GM12865 (cell line): ENCODE results near the gene PPAN.

ENCODE experiments used
- DNase-seq: peaks from one replicate; pipeline ENCODE4 v3.0.0; 2010; ENCODE audit warnings: low read depth
- H3K4me3 ChIP-seq: 2 replicates; pipeline ENCODE4 v1.5.1; 2011; ENCODE audit warnings: mild to moderate bottlenecking, low read depth, low read length, control low read depth
- CTCF ChIP-seq: IDR thresholded peaks from 2 replicates; pipeline ENCODE4 v1.5.1; 2011; ENCODE audit warnings: low read length, control low read depth, low read depth, inconsistent platforms; ENCODE audit not compliant: insufficient read depth; ENCODE audit errors: missing control alignments

The PPAN gene

GRCh38 chr19:10092648-10093294 lies 13.4 kb upstream of the PPAN start:
- DNase-seq = no peak
- no peak for TF ChIP-seq CTCF
- H3K4me3 ChIP-seq = no peak overlapping the region

DNA sequence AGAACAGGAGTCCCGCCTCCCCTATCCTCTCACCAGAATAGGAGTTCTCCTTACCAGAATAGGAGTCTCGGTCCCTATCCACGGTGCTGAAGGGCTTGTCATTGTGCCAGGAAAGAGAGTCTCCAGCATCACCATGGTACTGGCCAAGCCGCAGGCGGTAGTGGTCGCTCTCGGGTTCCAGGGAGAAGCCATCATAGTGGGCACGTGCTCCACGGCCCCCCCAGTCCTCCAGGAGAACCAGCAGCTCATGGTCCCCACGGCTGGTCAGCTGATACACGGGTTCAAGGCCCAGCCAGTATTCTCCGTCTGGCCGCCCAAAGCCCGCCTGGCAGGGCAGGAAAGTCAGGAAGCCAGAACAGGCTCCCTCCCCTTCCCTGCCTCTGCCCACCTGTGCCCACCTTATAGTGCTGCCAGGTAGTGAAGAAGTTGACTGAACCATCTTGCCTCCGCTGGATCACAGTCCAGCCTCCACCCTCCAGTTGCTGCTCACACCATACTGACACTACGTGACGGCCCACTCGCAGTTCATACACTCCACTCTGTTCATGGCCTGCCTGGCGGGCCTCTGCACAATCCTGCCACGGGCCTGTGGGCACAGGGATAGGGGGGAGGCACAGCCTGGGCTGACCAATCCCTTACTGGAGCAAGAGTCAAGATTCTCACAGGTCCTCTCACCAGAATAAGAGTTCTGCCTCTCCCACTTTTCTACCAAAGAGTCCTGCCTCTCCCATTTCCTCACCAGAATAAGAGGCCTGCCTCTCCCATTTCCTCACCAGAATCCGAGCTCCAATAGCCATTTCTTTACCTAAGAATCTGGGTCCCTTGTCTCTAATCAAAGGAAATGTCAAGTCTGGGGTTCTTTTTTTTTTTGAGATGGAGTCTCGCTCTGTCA lies 12.6 kb upstream of the PPAN start:
- DNase-seq = no peak
- TF ChIP-seq CTCF = no peak

DNA sequence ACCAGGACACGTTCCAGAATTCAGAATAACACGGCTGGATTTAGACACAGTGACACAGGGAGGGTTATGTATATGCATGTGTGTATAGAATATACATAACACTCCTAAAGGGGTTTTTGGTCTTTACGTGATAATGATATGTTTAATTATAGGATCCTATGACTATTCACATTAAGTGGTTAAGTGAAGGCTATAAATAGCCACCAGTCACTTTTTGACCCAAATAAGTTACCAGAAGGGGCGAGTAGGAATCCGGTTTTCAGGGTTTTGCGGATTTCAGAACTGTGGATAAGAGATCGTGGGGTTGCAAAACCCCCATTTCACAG lies 10.6 kb upstream of the PPAN start:
- H3K4me3 ChIP-seq = peak overlapping the region; percentile 35
- no peak for TF ChIP-seq CTCF
- no peak for DNase-seq

More for the DNA sequence above, 12.6 kb upstream of the PPAN start:
- H3K4me3 ChIP-seq = no peak overlapping the region

DNA sequence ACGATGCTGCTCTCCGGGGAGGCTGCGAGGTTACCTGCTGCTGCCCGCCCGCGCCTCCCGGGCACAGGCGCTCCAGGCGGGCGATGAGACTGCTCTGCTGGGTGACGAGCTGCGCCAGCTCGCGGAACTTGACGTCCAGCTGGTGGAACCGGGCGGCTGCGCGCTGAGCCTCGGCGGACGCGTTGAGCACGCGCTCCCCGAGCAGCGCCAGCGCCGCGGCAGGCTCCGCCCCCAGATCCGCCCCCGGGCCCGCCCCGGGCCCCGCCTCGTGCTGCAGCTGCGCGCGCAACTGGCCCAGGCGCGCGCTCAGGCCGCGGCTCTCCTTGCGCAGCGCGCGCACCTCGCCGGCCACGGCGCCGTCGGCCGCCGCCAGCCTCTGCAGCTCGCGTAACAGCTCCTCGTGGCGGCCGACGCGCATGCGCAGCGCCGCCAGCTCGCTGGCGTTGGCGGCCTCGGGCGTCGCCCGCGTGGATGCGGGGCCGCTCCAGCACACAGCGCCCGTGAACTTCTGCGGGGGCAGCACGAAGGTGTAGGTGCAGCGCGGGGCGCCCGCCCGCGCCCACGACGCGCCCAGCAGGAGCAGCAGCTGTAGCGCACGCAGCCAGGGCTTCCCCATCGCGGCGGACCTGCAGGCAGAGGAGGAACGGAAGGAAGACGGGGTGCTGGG lies 10.1 kb upstream of the PPAN start:
- DNase-seq = peak; percentile 97
- TF ChIP-seq CTCF = no peak

GRCh38 chr19:10096615-10096963 lies 9.6 kb upstream of the PPAN start:
- no peak for TF ChIP-seq CTCF
- DNase-seq = no peak
- H3K4me3 ChIP-seq = peak overlapping the region; percentile 62

More for the DNA sequence above, 10.1 kb upstream of the PPAN start:
- H3K4me3 ChIP-seq = peak overlapping the region; percentile 62

- H3K4me3 ChIP-seq = peak overlapping the region; percentile 71
- no peak for TF ChIP-seq CTCF
- DNase-seq = no peak
Measured at GRCh38 chr19:10100163-10100785, 5.9 kb upstream of the PPAN start.
